ENCODE measurements around the gene NAT8L. TPM values are rescaled to one million over a fixed set of nuclear protein-coding genes. Genes with fewer than 3 reads are reported as not detected.

NAT8L gene
- total and polyA plus RNA-seq, 2 donors (not counting 3 experiments of a cell fraction or from before 2014, with no cell fraction given) = 0.10 to 0.11 TPM

DNA sequence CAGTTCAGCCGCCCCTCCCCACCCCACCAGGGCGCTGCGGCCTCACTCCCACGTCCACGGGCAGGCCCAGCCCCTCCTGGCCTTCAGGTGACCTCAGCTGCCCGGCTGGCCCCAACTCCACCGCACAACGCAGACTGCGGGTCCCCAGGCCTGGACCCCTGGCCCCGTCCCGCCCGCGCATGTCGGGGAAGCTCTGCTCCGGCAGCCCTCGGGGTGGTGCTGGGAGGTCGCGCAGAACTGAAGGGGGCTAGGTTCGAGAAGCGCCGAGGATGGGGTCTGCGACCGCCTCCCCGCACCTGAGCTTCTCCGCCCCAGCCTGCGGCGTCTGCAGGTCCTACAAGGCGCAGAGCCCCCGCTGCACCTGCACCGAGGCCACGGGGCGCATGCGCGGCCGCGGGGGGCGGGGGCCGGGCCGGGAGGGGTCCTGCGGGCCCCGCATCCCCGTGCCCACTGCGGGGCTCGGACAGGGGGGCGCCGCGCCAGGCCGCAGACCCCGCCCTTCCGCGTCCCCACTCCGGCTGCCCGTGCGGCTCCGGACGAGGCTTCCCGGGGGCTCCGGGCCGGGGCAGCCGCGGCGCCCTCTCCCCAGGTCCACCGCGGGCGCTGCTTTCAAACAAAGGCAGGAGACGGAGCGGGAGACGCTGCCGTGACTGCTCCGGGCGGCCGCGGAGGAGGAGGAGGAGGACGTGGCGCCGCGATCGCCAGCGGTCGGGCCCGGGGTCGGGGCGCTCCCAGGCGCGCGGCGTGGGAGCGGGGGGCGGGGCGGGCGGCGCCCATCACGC is 672 bp upstream of the NAT8L start:
- H3K4me3 ChIP-seq (replicated peaks in 1 of 3; ENCODE audit: insufficient read depth in 1 of 3, low read depth in 1 of 3, low read length in 3 of 3) = peak overlapping the region in 1 of 3 experiments; percentile 31
- FAIRE-seq = no peak
- CTCF ChIA-PET = interaction anchor here (0.9 to 1.4 kb wide), 2 partner anchors 9 to 49 kb away, joined by 3 read pairs; no protein-coding TSS in a partner anchor
- H3K27me3 ChIP-seq (ENCODE audit: control insufficient read depth in 2 of 2, insufficient read depth in 2 of 2, low read length in 2 of 2) = peaks cover 27 to 39% of the 10 kb centered on the region in 2 experiments
- DNase-seq (ENCODE audit: low read depth, low spot score) = no peak
- H3K79me2 ChIP-seq (ENCODE audit: control insufficient read depth, insufficient read depth, low read length) = no peaks in the 10 kb centered on the region
- peak overlapping the region; percentile 59 for H2AFZ ChIP-seq (ENCODE audit: low read depth, low read length)
- no peaks in the 10 kb centered on the region for H3K36me3 ChIP-seq (ENCODE audit: control insufficient read depth in 2 of 2, extremely low read depth in 1 of 2, insufficient read depth in 2 of 2, low read length in 2 of 2)
- intact Hi-C loops (cut with micrococcal nuclease) (no loop called here), dilution Hi-C loops (cut with MboI; ENCODE audit: extremely low pct_ligation_motif_present, low sequenced_read_pairs) (no loop called here)
- POLR2A ChIA-PET = no interaction called here
- no peak overlapping the region for H3K9ac ChIP-seq (replicated peaks; ENCODE audit: extremely low read depth, insufficient read depth, low read length)
- no peaks in the 10 kb centered on the region for H3K9me3 ChIP-seq (replicated peaks; ENCODE audit: control insufficient read depth, insufficient read depth, low read length)
- H3K4me1 ChIP-seq (ENCODE audit: control insufficient read depth, extremely low read depth, insufficient read depth, low read length) = no peaks in the 10 kb centered on the region
- H4K20me1 ChIP-seq (replicated peaks; ENCODE audit: control insufficient read depth, extremely low read depth, insufficient read depth, low read length) = no peaks in the 10 kb centered on the region
- no TSS peak for BruUV-seq (replicated peaks)
- TF ChIP-seq, protein P1, sequence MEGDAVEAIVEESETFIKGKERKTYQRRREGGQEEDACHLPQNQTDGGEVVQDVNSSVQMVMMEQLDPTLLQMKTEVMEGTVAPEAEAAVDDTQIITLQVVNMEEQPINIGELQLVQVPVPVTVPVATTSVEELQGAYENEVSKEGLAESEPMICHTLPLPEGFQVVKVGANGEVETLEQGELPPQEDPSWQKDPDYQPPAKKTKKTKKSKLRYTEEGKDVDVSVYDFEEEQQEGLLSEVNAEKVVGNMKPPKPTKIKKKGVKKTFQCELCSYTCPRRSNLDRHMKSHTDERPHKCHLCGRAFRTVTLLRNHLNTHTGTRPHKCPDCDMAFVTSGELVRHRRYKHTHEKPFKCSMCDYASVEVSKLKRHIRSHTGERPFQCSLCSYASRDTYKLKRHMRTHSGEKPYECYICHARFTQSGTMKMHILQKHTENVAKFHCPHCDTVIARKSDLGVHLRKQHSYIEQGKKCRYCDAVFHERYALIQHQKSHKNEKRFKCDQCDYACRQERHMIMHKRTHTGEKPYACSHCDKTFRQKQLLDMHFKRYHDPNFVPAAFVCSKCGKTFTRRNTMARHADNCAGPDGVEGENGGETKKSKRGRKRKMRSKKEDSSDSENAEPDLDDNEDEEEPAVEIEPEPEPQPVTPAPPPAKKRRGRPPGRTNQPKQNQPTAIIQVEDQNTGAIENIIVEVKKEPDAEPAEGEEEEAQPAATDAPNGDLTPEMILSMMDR (IDR thresholded peaks at IDR 0.05; ENCODE audit: extremely low read depth in 1 of 2, insufficient read depth in 1 of 2, low read depth in 1 of 2, low read length in 2 of 2) = no peak
- TF ChIP-seq EZH2 (IDR thresholded peaks at IDR 0.05; ENCODE audit: borderline replicate concordance, low read depth, low read length, severe bottlenecking) = peak; percentile 95
- H3K27ac ChIP-seq (ENCODE audit: insufficient read depth, low read depth, low read length) = no peak overlapping the region
- no peaks in the 10 kb centered on the region for H3K9me1 ChIP-seq (replicated peaks; ENCODE audit: control insufficient read depth, extremely low read depth, insufficient read depth, low read length)
- H3K4me2 ChIP-seq (ENCODE audit: insufficient read depth, low read length) = no peak overlapping the region

Data from endothelial cell of umbilical vein (primary cell).